ENCODE results near the gene ELAPOR1. TPM values are rescaled to one million over a fixed set of nuclear protein-coding genes. Genes with fewer than 3 reads are reported as not detected.

Gene ELAPOR1
- total and polyA plus RNA-seq, 9 of the 15 experiments (the other 6 are each of a cell fraction or from before 2014, with no cell fraction given) = 0.07 to 1.2 (median 0.18) TPM

DNA sequence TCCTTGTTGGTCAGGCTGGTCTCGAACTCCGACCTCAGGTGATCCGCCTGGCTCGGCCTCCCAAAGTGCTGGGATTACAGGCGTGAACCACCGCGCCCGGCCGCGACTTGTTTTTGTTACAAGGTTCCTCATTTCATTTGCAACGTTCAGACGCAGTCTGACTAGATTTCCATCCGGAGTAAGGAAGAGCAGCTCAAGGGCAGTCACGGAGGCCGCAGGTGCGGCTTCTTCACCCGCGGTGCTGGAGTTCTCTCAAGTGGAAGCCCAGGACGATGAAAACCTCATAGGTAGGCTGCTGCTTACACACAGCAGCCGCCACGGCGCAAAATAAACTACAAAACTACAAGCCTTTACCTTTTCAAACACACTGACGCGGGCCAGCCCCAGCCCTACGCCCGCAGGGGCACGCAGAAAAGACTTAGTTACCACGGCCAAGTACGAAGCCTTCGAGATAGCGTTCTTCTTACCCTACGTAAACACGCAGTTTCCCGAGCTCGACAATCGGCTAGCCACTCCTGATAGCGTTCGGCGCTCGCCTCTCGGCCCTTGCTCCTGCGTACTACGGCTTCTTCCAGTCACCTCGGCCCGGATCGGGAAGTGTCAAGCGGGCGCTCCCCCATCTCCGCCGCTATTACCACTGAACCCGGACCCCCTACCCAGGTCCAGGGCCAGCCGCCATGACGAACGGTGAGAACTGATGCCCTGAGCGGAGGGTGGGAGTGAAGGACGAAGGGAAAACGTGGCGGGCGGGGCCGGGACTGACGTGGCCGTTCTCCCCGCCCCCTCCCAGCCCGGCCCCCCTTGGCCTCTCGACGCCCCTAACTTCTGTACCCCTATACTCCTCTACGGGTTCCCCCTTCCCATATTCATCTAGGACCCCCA is 23.5 kb upstream of the ELAPOR1 start, which contains the start of gene TMEM167B (continued):
- TF ChIP-seq SMAD4 (CRISPR knock-in tag; conservative IDR thresholded peaks at IDR 0.05) (peak; percentile 59; the same call in 1 of the 2 replicates), MYBL2 (IDR thresholded peaks at IDR 0.05; ENCODE audit: low read depth) (no peak), MYBL2 (CRISPR knock-in tag; IDR thresholded peaks at IDR 0.05; ENCODE audit: borderline replicate concordance) (no peak), SMARCA5 (IDR thresholded peaks at IDR 0.05) (no peak), KHSRP (IDR thresholded peaks at IDR 0.05) (peak; percentile 35; the same call in 1 of the 2 replicates), ATF1 (CRISPR knock-in tag; IDR thresholded peaks at IDR 0.05) (peak; percentile 72), ATF1 (tag; IDR thresholded peaks at IDR 0.05) (peak; percentile 98), SP2 (IDR thresholded peaks at IDR 0.05; ENCODE audit: extremely low read depth, low read depth, low read length, poor library complexity, severe bottlenecking) (no peak), MCM5 (IDR thresholded peaks at IDR 0.05; ENCODE audit: low read depth) (no peak), ETV5 (CRISPR knock-in tag; IDR thresholded peaks at IDR 0.05; ENCODE audit: low read depth) (peak; percentile 58; the same call in 1 of the 2 replicates), NELFE (IDR thresholded peaks at IDR 0.05; ENCODE audit: insufficient read depth, insufficient read length) (no peak), PHB (CRISPR knock-in tag; IDR thresholded peaks at IDR 0.05) (0 out of 2 replicates have a peak, but pooled peaks have one; percentile 73), ASH1L (IDR thresholded peaks at IDR 0.05; ENCODE audit: borderline replicate concordance, low read depth, partially characterized antibody) (no peak), MED1 (CRISPR knock-in tag; IDR thresholded peaks at IDR 0.05; ENCODE audit: borderline replicate concordance) (no peak), ZNF124 (CRISPR knock-in tag; IDR thresholded peaks at IDR 0.05) (no peak), ZNF23 (CRISPR knock-in tag; IDR thresholded peaks at IDR 0.05) (peak; percentile 24; the same call in 1 of the 2 replicates), GABPB2 (CRISPR knock-in tag; conservative IDR thresholded peaks at IDR 0.05) (no peak)
- TF ChIP-seq, protein P1, sequence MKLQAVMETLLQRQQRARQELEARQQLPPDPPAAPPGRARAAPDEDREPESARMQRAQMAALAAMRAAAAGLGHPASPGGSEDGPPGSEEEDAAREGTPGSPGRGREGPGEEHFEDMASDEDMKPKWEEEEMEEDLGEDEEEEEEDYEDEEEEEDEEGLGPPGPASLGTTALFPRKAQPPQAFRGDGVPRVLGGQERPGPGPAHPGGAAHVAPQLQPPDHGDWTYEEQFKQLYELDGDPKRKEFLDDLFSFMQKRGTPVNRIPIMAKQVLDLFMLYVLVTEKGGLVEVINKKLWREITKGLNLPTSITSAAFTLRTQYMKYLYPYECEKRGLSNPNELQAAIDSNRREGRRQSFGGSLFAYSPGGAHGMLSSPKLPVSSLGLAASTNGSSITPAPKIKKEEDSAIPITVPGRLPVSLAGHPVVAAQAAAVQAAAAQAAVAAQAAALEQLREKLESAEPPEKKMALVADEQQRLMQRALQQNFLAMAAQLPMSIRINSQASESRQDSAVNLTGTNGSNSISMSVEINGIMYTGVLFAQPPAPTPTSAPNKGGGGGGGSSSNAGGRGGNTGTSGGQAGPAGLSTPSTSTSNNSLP (IDR thresholded peaks at IDR 0.05; ENCODE audit: borderline replicate concordance, low read depth, low read length) = peak; percentile 59; the same call in 1 of the 2 replicates
- TF ChIP-seq, protein P2, sequence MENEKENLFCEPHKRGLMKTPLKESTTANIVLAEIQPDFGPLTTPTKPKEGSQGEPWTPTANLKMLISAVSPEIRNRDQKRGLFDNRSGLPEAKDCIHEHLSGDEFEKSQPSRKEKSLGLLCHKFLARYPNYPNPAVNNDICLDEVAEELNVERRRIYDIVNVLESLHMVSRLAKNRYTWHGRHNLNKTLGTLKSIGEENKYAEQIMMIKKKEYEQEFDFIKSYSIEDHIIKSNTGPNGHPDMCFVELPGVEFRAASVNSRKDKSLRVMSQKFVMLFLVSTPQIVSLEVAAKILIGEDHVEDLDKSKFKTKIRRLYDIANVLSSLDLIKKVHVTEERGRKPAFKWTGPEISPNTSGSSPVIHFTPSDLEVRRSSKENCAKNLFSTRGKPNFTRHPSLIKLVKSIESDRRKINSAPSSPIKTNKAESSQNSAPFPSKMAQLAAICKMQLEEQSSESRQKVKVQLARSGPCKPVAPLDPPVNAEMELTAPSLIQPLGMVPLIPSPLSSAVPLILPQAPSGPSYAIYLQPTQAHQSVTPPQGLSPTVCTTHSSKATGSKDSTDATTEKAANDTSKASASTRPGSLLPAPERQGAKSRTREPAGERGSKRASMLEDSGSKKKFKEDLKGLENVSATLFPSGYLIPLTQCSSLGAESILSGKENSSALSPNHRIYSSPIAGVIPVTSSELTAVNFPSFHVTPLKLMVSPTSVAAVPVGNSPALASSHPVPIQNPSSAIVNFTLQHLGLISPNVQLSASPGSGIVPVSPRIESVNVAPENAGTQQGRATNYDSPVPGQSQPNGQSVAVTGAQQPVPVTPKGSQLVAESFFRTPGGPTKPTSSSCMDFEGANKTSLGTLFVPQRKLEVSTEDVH (IDR thresholded peaks at IDR 0.05; ENCODE audit: low read depth, partially characterized antibody) = peak; percentile 65
- TF ChIP-seq, protein P3, sequence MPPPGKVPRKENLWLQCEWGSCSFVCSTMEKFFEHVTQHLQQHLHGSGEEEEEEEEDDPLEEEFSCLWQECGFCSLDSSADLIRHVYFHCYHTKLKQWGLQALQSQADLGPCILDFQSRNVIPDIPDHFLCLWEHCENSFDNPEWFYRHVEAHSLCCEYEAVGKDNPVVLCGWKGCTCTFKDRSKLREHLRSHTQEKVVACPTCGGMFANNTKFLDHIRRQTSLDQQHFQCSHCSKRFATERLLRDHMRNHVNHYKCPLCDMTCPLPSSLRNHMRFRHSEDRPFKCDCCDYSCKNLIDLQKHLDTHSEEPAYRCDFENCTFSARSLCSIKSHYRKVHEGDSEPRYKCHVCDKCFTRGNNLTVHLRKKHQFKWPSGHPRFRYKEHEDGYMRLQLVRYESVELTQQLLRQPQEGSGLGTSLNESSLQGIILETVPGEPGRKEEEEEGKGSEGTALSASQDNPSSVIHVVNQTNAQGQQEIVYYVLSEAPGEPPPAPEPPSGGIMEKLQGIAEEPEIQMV (tag; conservative IDR thresholded peaks at IDR 0.05; ENCODE audit: low read depth) = no peak

All from K562 (cell line).